ENCODE results near the gene LRIG3.

LRIG3 gene

DNA sequence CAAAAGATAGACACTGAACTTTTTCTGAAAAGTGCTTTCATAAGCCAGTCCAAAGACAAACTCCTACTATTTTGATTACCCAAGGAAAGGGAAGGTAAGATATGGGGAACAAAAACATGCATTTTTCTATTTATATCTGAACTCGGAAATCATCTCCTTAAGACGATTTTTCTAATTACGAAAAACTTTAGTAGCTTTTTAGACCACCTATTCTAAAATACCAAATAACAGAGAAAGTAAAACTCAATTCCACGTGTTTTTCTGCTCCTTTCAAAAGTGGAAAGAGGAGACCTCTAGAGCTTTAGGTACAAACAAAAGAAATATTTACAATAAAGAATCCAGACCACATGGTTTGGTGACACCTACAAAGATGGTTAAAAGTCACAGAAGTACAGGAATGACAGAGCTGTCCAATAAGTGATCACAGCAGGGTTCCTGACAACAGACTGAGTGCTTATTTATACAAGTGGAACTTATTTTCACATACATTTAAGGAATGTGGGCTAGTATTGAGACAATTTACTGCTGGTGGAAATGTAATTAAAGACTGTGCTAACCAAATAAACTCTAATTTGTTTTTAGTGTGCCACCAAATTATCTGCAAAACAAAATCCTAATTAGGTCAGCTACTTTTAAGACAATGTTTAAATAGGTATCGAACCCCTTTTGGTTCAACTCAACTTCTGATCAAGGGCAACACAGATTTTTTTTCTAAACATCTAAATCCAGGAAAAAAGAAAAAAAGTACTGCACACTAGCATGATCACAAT lies 2.4 kb downstream of the LRIG3 start:
- TF ChIP-seq ZC3H10 (CRISPR knock-in tag; IDR thresholded peaks at IDR 0.05), result no peak
- no peak for TF ChIP-seq ZFP3 (CRISPR knock-in tag; IDR thresholded peaks at IDR 0.05)
- no peak for TF ChIP-seq GLIS3 (CRISPR knock-in tag; IDR thresholded peaks at IDR 0.05)
- TF ChIP-seq ZNF70 (CRISPR knock-in tag; IDR thresholded peaks at IDR 0.05), result no peak
- TF ChIP-seq ARNTL (CRISPR knock-in tag; IDR thresholded peaks at IDR 0.05; ENCODE audit: borderline replicate concordance, low read depth), result no peak
- TF ChIP-seq, protein P1, sequence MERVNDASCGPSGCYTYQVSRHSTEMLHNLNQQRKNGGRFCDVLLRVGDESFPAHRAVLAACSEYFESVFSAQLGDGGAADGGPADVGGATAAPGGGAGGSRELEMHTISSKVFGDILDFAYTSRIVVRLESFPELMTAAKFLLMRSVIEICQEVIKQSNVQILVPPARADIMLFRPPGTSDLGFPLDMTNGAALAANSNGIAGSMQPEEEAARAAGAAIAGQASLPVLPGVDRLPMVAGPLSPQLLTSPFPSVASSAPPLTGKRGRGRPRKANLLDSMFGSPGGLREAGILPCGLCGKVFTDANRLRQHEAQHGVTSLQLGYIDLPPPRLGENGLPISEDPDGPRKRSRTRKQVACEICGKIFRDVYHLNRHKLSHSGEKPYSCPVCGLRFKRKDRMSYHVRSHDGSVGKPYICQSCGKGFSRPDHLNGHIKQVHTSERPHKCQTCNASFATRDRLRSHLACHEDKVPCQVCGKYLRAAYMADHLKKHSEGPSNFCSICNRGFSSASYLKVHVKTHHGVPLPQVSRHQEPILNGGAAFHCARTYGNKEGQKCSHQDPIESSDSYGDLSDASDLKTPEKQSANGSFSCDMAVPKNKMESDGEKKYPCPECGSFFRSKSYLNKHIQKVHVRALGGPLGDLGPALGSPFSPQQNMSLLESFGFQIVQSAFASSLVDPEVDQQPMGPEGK (CRISPR knock-in tag; IDR thresholded peaks at IDR 0.05; ENCODE audit: borderline replicate concordance), result no peak
- no peak for TF ChIP-seq ZNF565 (CRISPR knock-in tag; conservative IDR thresholded peaks at IDR 0.05; ENCODE audit: low read depth)
- TF ChIP-seq SNAI2 (CRISPR knock-in tag; IDR thresholded peaks at IDR 0.05), result no peak
- no peak for TF ChIP-seq ZNF8 (CRISPR knock-in tag; IDR thresholded peaks at IDR 0.05)
- TF ChIP-seq TSHZ2 (CRISPR knock-in tag; IDR thresholded peaks at IDR 0.05), result no peak
- TF ChIP-seq OSR1 (CRISPR knock-in tag; IDR thresholded peaks at IDR 0.05), result no peak
- TF ChIP-seq PPARA (CRISPR knock-in tag; IDR thresholded peaks at IDR 0.05; ENCODE audit: borderline replicate concordance), result no peak
- TF ChIP-seq, protein P2, sequence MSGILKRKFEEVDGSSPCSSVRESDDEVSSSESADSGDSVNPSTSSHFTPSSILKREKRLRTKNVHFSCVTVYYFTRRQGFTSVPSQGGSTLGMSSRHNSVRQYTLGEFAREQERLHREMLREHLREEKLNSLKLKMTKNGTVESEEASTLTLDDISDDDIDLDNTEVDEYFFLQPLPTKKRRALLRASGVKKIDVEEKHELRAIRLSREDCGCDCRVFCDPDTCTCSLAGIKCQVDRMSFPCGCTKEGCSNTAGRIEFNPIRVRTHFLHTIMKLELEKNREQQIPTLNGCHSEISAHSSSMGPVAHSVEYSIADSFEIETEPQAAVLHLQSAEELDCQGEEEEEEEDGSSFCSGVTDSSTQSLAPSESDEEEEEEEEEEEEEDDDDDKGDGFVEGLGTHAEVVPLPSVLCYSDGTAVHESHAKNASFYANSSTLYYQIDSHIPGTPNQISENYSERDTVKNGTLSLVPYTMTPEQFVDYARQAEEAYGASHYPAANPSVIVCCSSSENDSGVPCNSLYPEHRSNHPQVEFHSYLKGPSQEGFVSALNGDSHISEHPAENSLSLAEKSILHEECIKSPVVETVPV (CRISPR knock-in tag; IDR thresholded peaks at IDR 0.05), result no peak
- no peak for TF ChIP-seq RARB (CRISPR knock-in tag; IDR thresholded peaks at IDR 0.05)
- no peak for TF ChIP-seq TOX (CRISPR knock-in tag; IDR thresholded peaks at IDR 0.05; ENCODE audit: borderline replicate concordance)
- ATAC-seq, result no peak

- ATAC-seq, result no peak
Observed at GRCh38 chr12:58916921-58917511, 3.3 kb downstream of the LRIG3 start.

More at GRCh38 chr12:58916921-58917511, 3.3 kb downstream of the LRIG3 start:
- TF ChIP-seq RARB (CRISPR knock-in tag; IDR thresholded peaks at IDR 0.05), result no peak
- TF ChIP-seq CSDC2 (CRISPR knock-in tag; IDR thresholded peaks at IDR 0.05), result no peak
- no peak for TF ChIP-seq SNAI2 (CRISPR knock-in tag; IDR thresholded peaks at IDR 0.05)
- no peak for TF ChIP-seq POU6F1 (CRISPR knock-in tag; IDR thresholded peaks at IDR 0.05; ENCODE audit: borderline replicate concordance, low read depth)
- TF ChIP-seq GLIS3 (CRISPR knock-in tag; IDR thresholded peaks at IDR 0.05), result no peak
- no peak for TF ChIP-seq BACH2 (CRISPR knock-in tag; IDR thresholded peaks at IDR 0.05; ENCODE audit: borderline replicate concordance)
- TF ChIP-seq TCF4 (CRISPR knock-in tag; IDR thresholded peaks at IDR 0.05; ENCODE audit: borderline replicate concordance), result no peak
- no peak for TF ChIP-seq ESRRG (CRISPR knock-in tag; IDR thresholded peaks at IDR 0.05)
- TF ChIP-seq, protein P2 (CRISPR knock-in tag; IDR thresholded peaks at IDR 0.05), result no peak
- no peak for TF ChIP-seq ZNF565 (CRISPR knock-in tag; conservative IDR thresholded peaks at IDR 0.05; ENCODE audit: low read depth)
- TF ChIP-seq PPARA (CRISPR knock-in tag; IDR thresholded peaks at IDR 0.05; ENCODE audit: borderline replicate concordance), result no peak
- no peak for TF ChIP-seq ZFP30 (CRISPR knock-in tag; IDR thresholded peaks at IDR 0.05)
- no peak for TF ChIP-seq OSR1 (CRISPR knock-in tag; IDR thresholded peaks at IDR 0.05)
- no peak for TF ChIP-seq ARNTL (CRISPR knock-in tag; IDR thresholded peaks at IDR 0.05; ENCODE audit: borderline replicate concordance, low read depth)

All from SK-N-SH treated with all-trans-retinoic acid at 6 μM for 48 hours (cell line).